ENCODE results near the gene CD48.

The CD48 gene

DNA sequence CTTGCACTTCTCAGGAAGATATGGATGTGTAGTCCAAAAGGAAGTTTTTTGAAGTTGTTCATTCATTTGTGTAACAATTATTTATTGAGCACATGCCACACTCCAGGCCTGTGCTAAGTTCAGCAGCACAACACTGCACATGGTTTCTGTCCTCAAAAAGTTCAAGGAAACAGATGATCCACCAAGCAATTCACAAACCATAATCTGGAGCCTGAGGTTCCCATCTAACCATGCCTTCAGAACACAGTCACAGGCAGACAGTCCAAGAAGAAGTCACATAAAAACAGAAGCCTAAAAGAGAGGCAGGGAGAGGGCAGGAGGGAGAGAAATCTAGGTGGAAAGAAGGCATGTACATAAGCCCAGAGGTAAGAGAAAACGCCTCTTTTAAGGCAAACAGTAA is 1.9 kb downstream of the CD48 start:
- no peak for TF ChIP-seq CTCF (IDR thresholded peaks at IDR 0.05; ENCODE audit: insufficient read depth, low read depth, low read length, missing control alignments)
- peak overlapping the region; percentile 97 for H3K4me3 ChIP-seq (ENCODE audit: low read depth, low read length)
- DNase-seq (ENCODE audit: low read depth): no peak

DNA sequence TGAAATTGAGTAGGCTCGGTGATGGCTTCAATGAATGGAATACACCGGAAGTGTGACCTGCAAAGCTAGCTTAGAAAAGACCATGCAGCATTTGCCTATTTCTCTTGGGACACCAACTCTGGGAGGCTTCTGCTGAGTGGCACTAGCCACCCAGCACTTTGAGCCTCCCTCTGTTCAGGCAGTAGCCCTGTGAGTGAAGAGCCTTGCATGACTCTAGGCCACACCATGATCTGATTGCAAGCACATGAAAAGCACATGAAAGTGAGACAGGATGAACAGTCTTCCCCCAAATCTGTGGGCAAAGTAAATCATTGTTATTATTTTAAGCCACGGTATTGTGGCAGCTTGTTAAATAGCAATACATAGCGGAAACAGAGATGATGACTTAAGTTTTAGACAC is 2.8 kb downstream of the CD48 start:
- no peak for TF ChIP-seq CTCF (IDR thresholded peaks at IDR 0.05; ENCODE audit: insufficient read depth, low read depth, low read length, missing control alignments)
- H3K4me3 ChIP-seq (ENCODE audit: low read depth, low read length): peak overlapping the region; percentile 97
- peak; percentile 87 for DNase-seq (ENCODE audit: low read depth)

GRCh38 chr1:160708118-160708517 is 3.5 kb downstream of the CD48 start:
- peak overlapping the region; percentile 97 for H3K4me3 ChIP-seq (ENCODE audit: low read depth, low read length)
- peak; percentile 72 for DNase-seq (ENCODE audit: low read depth)
- no peak for TF ChIP-seq CTCF (IDR thresholded peaks at IDR 0.05; ENCODE audit: insufficient read depth, low read depth, low read length, missing control alignments)

- peak; percentile 80 for DNase-seq (ENCODE audit: low read depth)
- peak overlapping the region; percentile 97 for H3K4me3 ChIP-seq (ENCODE audit: low read depth, low read length)
- no peak for TF ChIP-seq CTCF (IDR thresholded peaks at IDR 0.05; ENCODE audit: insufficient read depth, low read depth, low read length, missing control alignments)
These were observed 4.2 kb downstream of the CD48 start for GRCh38 chr1:160707236-160708064.

DNA sequence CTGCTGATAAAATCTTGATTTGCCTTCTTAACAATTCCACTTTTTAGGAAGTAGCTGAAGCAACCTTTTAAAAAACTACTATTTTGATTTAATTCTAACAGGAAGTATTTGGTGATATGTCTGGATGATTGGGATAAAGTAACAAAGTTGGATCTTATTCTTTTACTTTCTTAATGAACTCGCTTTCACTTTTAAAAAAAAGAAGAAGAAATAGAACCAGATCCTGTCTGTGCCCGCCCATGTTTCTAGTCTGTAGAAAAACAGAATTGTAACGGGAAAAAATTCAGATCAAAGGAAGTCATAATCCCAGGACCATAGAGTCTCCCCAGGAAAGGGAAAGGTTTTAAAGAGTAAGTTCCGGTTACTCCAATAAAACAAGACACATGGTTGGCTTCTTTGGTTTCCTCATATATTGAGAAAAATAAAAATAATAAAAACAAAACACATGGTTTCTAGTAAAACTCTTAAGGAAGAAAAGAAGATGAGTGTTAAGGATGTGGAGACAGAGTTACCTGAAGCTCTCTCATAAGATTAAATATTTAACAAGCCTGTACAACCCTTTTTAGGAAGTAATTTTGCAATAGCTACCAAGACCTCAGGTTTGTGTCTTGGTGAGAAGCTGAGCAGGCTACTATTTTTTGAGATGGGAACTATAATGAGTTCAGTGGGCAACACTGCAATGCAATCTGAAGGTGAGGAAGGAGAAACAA is 4.9 kb downstream of the CD48 start:
- DNase-seq (ENCODE audit: low read depth): no peak
- H3K4me3 ChIP-seq (ENCODE audit: low read depth, low read length): peak overlapping the region; percentile 97
- TF ChIP-seq CTCF (IDR thresholded peaks at IDR 0.05; ENCODE audit: insufficient read depth, low read depth, low read length, missing control alignments): no peak

DNA sequence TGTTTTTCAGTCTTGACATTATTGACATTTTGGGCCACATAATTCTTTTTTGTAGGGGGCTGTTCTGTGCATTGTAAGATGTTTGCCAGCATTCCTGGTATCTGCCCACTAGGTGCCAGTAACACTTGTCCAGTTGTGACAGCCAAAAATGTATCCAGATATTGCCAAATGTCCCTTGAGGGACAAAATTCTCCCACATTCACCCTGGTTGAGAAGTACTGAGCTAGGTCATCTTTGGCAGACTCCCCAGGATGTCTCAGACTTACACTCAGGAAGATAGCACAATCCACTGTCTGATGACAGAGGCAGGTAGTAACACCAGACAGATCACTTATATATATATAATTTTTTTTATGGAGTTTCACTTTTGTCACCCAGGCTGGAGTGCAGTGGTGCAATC is 5.9 kb downstream of the CD48 start:
- no peak for TF ChIP-seq CTCF (IDR thresholded peaks at IDR 0.05; ENCODE audit: insufficient read depth, low read depth, low read length, missing control alignments)
- no peak for DNase-seq (ENCODE audit: low read depth)
- H3K4me3 ChIP-seq (ENCODE audit: low read depth, low read length): peak overlapping the region; percentile 97

DNA sequence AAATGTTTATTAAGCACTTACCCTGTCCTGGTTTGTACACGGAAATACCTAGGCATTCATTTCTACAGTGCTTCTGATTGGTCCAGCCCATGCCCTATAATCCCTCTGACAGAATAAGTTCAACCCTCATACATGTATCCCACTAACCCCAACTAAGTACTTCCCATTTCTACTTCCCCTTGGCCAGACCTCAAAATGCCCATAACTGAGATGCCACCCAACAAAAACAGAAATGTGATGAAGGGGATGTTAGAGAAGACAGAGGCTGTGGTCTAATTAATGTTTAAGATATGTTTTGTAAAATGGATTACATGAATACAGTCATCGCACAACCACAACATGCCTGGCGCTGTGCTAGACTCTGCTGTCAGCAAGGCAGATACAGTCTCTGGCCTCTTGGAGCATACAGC is 6.4 kb downstream of the CD48 start:
- peak overlapping the region; percentile 97 for H3K4me3 ChIP-seq (ENCODE audit: low read depth, low read length)
- peak; percentile 44 for DNase-seq (ENCODE audit: low read depth)

Measured in GM12865 (cell line).